ENCODE results near the gene FAM163A. TPM values are rescaled to one million over a fixed set of nuclear protein-coding genes. Genes with fewer than 3 reads are reported as not detected.

Gene FAM163A
- total and polyA plus RNA-seq, 9 donors, result 0.10 to 1.7 (median 0.47) TPM; not detected in 3

- H3K4me1 ChIP-seq (ENCODE audit: insufficient read depth), result no peaks in the 10 kb centered on the region
- no peak overlapping the region for H3K27ac ChIP-seq
- no peak for TF ChIP-seq EP300 (IDR thresholded peaks at IDR 0.05)
- TF ChIP-seq CTCF (IDR thresholded peaks at IDR 0.05), result no peak
- no peak for TF ChIP-seq POLR2A (IDR thresholded peaks at IDR 0.05)
- H3K4me3 ChIP-seq, result no peak overlapping the region
- intact Hi-C loops (cut with DNase I), result no loop called here
- no peaks in the 10 kb centered on the region for H3K36me3 ChIP-seq
- no peaks in the 10 kb centered on the region for H3K9me3 ChIP-seq
- no peak for DNase-seq
- WGBS, 3 donors, result 36 to 38% (median 36%) methylated on average over 6 of the region's 6 CpGs
- no peaks in the 10 kb centered on the region for H3K27me3 ChIP-seq
Observed at GRCh38 chr1:179761846-179762640, 19.0 kb downstream of the FAM163A start.

GRCh38 chr1:179767177-179767581 lies 24.1 kb downstream of the FAM163A start:
- intact Hi-C loops (cut with DNase I), result no loop called here
- DNase-seq, result no peak

GRCh38 chr1:179767996-179768395 lies 24.9 kb downstream of the FAM163A start:
- Histone ChIP-seq H3K36me3 (no peaks in the 10 kb centered on the region), H3K4me3 (no peak overlapping the region), H3K27ac (no peak overlapping the region), H3K27me3 (no peaks in the 10 kb centered on the region), H3K9me3 (no peaks in the 10 kb centered on the region), H3K4me1 (ENCODE audit: insufficient read depth) (no peaks in the 10 kb centered on the region)
- intact Hi-C loops (cut with DNase I), result no loop called here
- no peak for DNase-seq
- 91 to 94% (median 92%) methylated on average over 2 of the region's 2 CpGs for WGBS, 3 donors
- TF ChIP-seq POLR2A (IDR thresholded peaks at IDR 0.05) (no peak), EP300 (IDR thresholded peaks at IDR 0.05) (no peak), CTCF (IDR thresholded peaks at IDR 0.05) (no peak)

More at GRCh38 chr1:179767177-179767581, 24.1 kb downstream of the FAM163A start:
- WGBS, 3 donors, result 57 to 69% (median 64%) methylated on average over 5 of the region's 5 CpGs
- no peaks in the 10 kb centered on the region for H3K27me3 ChIP-seq
- no peak overlapping the region for H3K27ac ChIP-seq
- no peaks in the 10 kb centered on the region for H3K36me3 ChIP-seq
- H3K4me3 ChIP-seq, result no peak overlapping the region
- TF ChIP-seq POLR2A (IDR thresholded peaks at IDR 0.05), result no peak
- no peaks in the 10 kb centered on the region for H3K4me1 ChIP-seq (ENCODE audit: insufficient read depth)
- no peaks in the 10 kb centered on the region for H3K9me3 ChIP-seq

- no peak overlapping the region for H3K27ac ChIP-seq
- TF ChIP-seq EP300 (IDR thresholded peaks at IDR 0.05) (no peak), POLR2A (IDR thresholded peaks at IDR 0.05) (no peak), CTCF (IDR thresholded peaks at IDR 0.05) (no peak)
- 76 to 88% (median 76%) methylated on average over 9 of the region's 9 CpGs for WGBS, 3 donors
- intact Hi-C loops (cut with DNase I), result no loop called here
- H3K9me3 ChIP-seq, result no peaks in the 10 kb centered on the region
- H3K4me3 ChIP-seq, result no peak overlapping the region
- no peak for DNase-seq
- no peaks in the 10 kb centered on the region for H3K27me3 ChIP-seq
- no peaks in the 10 kb centered on the region for H3K36me3 ChIP-seq
- H3K4me1 ChIP-seq (ENCODE audit: insufficient read depth), result no peaks in the 10 kb centered on the region
Observed at GRCh38 chr1:179770887-179771502, 27.9 kb downstream of the FAM163A start.

GRCh38 chr1:179773264-179773663 lies 30.2 kb downstream of the FAM163A start:
- Histone ChIP-seq H3K4me3 (no peak overlapping the region), H3K4me1 (ENCODE audit: insufficient read depth) (no peaks in the 10 kb centered on the region), H3K27me3 (no peaks in the 10 kb centered on the region), H3K9me3 (no peaks in the 10 kb centered on the region), H3K27ac (no peak overlapping the region), H3K36me3 (no peaks in the 10 kb centered on the region)
- intact Hi-C loops (cut with DNase I), result no loop called here
- no peak for TF ChIP-seq EP300 (IDR thresholded peaks at IDR 0.05)
- no peak for TF ChIP-seq CTCF (IDR thresholded peaks at IDR 0.05)
- no peak for TF ChIP-seq POLR2A (IDR thresholded peaks at IDR 0.05)
- DNase-seq, result no peak
- 94 to 97% (median 96%) methylated on average over 4 of the region's 4 CpGs for WGBS, 3 donors
